K562 (cell line): ENCODE results near the gene AMH. TPM values are rescaled to one million over a fixed set of nuclear protein-coding genes. Genes with fewer than 3 reads are reported as not detected.
A peak's percentile ranks its signal among the peaks of the same experiment; 100 is the strongest.

Source experiments
- ERF ChIP-seq: fragments of 450-650 bp; formaldehyde crosslinking; IDR thresholded peaks from 2 replicates; pipeline ENCODE4 v1.4.0; 2020; ENCODE audit warnings: mild to moderate bottlenecking, mixed read lengths
- HMG20B ChIP-seq: fragments of 250-450 bp; sonication (Bioruptor Pico); IDR thresholded peaks from 2 replicates; pipeline ENCODE4 v1.5.0; 2021; ENCODE audit warnings: mild to moderate bottlenecking
- KDM5B ChIP-seq: fragments of 200-600 bp; sonication (generic); IDR thresholded peaks from 2 replicates; pipeline ENCODE4 v1.6.1; 2012; ENCODE audit warnings: low read depth, mild to moderate bottlenecking, moderate library complexity, low read length, control low read depth, inconsistent platforms; ENCODE audit not compliant: insufficient replicate concordance
- LARP7 ChIP-seq: fragments of 450-650 bp; IDR thresholded peaks from 2 replicates; pipeline ENCODE4 v1.6.1; 2016
- polyA plus RNA-seq, 8 experiments: library from polyadenylated mRNA; depleted of rRNA in 4 of 8; stranded (reverse) in 5 of 8; unstranded in 3 of 8; fragments of >200 nt; fragmentation: Nextera tagmentation in 2 of 8; fragmentation: Illumina TruSeq in 1 of 8; extraction: Ambion mirVana in 2 of 8; extraction: Trizol in 1 of 8; gene quantifications; 2 replicates each; pipeline versions ENCODE4 v1.2.1 to v1.2.3, GENCODE V29; 2011 to 2014; ENCODE audit warnings: inconsistent platforms in 1 of 8, missing spikeins in 1 of 8
- total RNA-seq, 7 experiments: library from RNA; depleted of rRNA in 6 of 7; stranded (reverse); fragments of >200 nt in 6 of 7; fragmentation: Illumina TruSeq in 2 of 7; extraction: Trizol in 2 of 7; gene quantifications; 2 replicates each; pipeline versions ENCODE4 v1.2.1 to v1.2.3, GENCODE V29; 2011 to 2021; ENCODE audit warnings: low replicate concordance in 1 of 7
- TF ChIP-seq, protein P1 (sequence below): fragments of 450-650 bp; IDR thresholded peaks from 2 replicates; pipeline ENCODE4 v1.6.1; 2016; ENCODE audit warnings: mild to moderate bottlenecking, moderate library complexity
- TF ChIP-seq, protein P2 (sequence below), 2 experiments: fragments of 450-650 bp in 1 of 2; sonication (generic) in 1 of 2; formaldehyde crosslinking in 1 of 2; IDR thresholded peaks in 1 of 2; conservative IDR thresholded peaks in 1 of 2; 2 replicates each; pipeline versions ENCODE4 v1.6.1 to v1.8.1; 2016 to 2023; ENCODE audit warnings: mild to moderate bottlenecking in 2 of 2, moderate library complexity in 2 of 2, inconsistent platforms in 1 of 2, missing genetic modification reagents in 1 of 2

Gene AMH
- total and polyA plus RNA-seq, 9 of the 15 experiments (the other 6 are each of a cell fraction or from before 2014, with no cell fraction given) = 0.29 to 27.4 (median 2.6) TPM; not detected in 2

DNA sequence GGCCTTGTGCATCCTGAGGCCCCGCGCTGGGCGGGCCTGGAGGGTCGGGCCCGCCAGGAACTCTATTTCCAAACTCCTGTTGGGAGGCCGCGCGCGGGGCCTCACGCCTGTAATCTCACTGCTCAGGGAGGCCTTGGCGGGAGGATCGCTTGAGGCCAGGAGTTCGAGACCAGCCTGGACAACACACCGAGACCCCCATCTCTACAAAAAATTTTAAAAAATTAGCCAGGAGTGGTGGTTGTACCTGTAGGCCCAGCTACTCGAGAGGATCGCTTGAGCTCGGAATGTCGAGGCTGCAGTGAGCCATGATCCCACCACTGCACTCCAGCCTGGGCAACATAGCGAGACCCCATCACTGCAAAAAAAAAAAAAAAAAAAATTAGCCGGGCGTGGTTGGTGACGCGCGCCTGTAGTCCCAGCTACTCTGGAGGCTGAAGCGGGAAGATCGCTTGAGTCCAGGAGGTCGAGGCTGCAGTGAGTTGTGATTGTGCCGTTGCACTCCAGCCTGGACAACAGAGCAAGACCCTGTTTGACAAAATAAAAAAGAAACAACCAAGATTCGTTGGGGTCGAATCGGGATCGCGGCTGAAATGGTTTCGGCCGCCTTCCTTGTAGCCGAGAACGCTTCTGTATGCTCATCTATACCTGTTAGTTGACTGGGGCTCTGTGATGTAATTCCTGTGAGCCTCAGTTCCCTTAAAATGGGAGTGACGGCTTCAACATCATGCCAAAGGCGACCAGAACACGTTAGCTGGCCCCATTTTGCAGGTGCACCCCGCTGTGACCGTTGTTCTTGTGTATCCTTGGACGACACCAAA, 11.9 kb upstream of the AMH start (continued):
- TF ChIP-seq, protein P1, sequence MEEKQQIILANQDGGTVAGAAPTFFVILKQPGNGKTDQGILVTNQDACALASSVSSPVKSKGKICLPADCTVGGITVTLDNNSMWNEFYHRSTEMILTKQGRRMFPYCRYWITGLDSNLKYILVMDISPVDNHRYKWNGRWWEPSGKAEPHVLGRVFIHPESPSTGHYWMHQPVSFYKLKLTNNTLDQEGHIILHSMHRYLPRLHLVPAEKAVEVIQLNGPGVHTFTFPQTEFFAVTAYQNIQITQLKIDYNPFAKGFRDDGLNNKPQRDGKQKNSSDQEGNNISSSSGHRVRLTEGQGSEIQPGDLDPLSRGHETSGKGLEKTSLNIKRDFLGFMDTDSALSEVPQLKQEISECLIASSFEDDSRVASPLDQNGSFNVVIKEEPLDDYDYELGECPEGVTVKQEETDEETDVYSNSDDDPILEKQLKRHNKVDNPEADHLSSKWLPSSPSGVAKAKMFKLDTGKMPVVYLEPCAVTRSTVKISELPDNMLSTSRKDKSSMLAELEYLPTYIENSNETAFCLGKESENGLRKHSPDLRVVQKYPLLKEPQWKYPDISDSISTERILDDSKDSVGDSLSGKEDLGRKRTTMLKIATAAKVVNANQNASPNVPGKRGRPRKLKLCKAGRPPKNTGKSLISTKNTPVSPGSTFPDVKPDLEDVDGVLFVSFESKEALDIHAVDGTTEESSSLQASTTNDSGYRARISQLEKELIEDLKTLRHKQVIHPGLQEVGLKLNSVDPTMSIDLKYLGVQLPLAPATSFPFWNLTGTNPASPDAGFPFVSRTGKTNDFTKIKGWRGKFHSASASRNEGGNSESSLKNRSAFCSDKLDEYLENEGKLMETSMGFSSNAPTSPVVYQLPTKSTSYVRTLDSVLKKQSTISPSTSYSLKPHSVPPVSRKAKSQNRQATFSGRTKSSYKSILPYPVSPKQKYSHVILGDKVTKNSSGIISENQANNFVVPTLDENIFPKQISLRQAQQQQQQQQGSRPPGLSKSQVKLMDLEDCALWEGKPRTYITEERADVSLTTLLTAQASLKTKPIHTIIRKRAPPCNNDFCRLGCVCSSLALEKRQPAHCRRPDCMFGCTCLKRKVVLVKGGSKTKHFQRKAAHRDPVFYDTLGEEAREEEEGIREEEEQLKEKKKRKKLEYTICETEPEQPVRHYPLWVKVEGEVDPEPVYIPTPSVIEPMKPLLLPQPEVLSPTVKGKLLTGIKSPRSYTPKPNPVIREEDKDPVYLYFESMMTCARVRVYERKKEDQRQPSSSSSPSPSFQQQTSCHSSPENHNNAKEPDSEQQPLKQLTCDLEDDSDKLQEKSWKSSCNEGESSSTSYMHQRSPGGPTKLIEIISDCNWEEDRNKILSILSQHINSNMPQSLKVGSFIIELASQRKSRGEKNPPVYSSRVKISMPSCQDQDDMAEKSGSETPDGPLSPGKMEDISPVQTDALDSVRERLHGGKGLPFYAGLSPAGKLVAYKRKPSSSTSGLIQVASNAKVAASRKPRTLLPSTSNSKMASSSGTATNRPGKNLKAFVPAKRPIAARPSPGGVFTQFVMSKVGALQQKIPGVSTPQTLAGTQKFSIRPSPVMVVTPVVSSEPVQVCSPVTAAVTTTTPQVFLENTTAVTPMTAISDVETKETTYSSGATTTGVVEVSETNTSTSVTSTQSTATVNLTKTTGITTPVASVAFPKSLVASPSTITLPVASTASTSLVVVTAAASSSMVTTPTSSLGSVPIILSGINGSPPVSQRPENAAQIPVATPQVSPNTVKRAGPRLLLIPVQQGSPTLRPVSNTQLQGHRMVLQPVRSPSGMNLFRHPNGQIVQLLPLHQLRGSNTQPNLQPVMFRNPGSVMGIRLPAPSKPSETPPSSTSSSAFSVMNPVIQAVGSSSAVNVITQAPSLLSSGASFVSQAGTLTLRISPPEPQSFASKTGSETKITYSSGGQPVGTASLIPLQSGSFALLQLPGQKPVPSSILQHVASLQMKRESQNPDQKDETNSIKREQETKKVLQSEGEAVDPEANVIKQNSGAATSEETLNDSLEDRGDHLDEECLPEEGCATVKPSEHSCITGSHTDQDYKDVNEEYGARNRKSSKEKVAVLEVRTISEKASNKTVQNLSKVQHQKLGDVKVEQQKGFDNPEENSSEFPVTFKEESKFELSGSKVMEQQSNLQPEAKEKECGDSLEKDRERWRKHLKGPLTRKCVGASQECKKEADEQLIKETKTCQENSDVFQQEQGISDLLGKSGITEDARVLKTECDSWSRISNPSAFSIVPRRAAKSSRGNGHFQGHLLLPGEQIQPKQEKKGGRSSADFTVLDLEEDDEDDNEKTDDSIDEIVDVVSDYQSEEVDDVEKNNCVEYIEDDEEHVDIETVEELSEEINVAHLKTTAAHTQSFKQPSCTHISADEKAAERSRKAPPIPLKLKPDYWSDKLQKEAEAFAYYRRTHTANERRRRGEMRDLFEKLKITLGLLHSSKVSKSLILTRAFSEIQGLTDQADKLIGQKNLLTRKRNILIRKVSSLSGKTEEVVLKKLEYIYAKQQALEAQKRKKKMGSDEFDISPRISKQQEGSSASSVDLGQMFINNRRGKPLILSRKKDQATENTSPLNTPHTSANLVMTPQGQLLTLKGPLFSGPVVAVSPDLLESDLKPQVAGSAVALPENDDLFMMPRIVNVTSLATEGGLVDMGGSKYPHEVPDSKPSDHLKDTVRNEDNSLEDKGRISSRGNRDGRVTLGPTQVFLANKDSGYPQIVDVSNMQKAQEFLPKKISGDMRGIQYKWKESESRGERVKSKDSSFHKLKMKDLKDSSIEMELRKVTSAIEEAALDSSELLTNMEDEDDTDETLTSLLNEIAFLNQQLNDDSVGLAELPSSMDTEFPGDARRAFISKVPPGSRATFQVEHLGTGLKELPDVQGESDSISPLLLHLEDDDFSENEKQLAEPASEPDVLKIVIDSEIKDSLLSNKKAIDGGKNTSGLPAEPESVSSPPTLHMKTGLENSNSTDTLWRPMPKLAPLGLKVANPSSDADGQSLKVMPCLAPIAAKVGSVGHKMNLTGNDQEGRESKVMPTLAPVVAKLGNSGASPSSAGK = no peak
- TF ChIP-seq ERF (CRISPR knock-in tag) (peak; percentile 82; the same call in 1 of the 2 replicates), KDM5B (no peak), LARP7 (no peak), HMG20B (CRISPR knock-in tag) (no peak)
- TF ChIP-seq, protein P2, sequence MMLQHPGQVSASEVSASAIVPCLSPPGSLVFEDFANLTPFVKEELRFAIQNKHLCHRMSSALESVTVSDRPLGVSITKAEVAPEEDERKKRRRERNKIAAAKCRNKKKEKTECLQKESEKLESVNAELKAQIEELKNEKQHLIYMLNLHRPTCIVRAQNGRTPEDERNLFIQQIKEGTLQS (IDR thresholded peaks at IDR 0.05) = no peak
- TF ChIP-seq, protein P2 (CRISPR knock-in tag; conservative IDR thresholded peaks at IDR 0.05) = no peak
